ENCODE measurements around the gene MXD1.

DNA sequence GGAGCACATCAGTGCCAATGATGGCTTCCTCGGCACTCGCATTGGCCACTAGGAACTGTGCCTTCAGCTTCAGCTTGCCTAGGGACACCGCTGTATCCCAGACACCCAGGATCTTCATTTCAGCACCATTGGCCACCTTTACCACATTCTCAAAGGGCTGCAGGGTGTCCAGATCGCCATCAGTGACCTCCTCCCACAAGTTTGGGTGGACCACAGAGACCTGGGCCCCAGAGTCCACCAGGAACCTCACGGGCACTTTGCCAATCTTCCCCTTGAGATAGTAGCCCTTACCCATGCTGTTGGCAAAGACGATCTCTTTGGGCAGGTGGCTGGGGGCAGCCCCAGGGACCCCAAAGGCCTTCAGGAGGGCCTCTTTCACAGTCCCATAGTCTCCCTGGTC lies 45.9 kb downstream of the MXD1 start:
- TF ChIP-seq, protein P1, sequence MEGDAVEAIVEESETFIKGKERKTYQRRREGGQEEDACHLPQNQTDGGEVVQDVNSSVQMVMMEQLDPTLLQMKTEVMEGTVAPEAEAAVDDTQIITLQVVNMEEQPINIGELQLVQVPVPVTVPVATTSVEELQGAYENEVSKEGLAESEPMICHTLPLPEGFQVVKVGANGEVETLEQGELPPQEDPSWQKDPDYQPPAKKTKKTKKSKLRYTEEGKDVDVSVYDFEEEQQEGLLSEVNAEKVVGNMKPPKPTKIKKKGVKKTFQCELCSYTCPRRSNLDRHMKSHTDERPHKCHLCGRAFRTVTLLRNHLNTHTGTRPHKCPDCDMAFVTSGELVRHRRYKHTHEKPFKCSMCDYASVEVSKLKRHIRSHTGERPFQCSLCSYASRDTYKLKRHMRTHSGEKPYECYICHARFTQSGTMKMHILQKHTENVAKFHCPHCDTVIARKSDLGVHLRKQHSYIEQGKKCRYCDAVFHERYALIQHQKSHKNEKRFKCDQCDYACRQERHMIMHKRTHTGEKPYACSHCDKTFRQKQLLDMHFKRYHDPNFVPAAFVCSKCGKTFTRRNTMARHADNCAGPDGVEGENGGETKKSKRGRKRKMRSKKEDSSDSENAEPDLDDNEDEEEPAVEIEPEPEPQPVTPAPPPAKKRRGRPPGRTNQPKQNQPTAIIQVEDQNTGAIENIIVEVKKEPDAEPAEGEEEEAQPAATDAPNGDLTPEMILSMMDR (conservative IDR thresholded peaks at IDR 0.05; ENCODE audit: low read length), result no peak
- TF ChIP-seq EZH2phosphoT487 (IDR thresholded peaks at IDR 0.05; ENCODE audit: borderline replicate concordance), result no peak

Data from Loucy (cell line).